ENCODE measurements around the gene UGT1A9.

The UGT1A9 gene

GRCh38 chr2:233801357-233802131 is 129.8 kb downstream of the UGT1A9 start:
- DNase-seq, result no peak

GRCh38 chr2:233802132-233802815 is 130.6 kb downstream of the UGT1A9 start:
- DNase-seq, result no peak

GRCh38 chr2:233803292-233803911 is 131.7 kb downstream of the UGT1A9 start:
- no peak for DNase-seq

GRCh38 chr2:233803994-233804393 is 132.3 kb downstream of the UGT1A9 start:
- DNase-seq, result no peak

- no peak for DNase-seq
These were observed 135.6 kb downstream of the UGT1A9 start for GRCh38 chr2:233807215-233807865.

- no peak for DNase-seq
These were observed 136.6 kb downstream of the UGT1A9 start for GRCh38 chr2:233807966-233808935.

- DNase-seq, result no peak
These were observed 138.7 kb downstream of the UGT1A9 start for GRCh38 chr2:233810385-233810784.

GRCh38 chr2:233811087-233811486 is 139.4 kb downstream of the UGT1A9 start:
- DNase-seq, result no peak

GRCh38 chr2:233811732-233812131 is 140.0 kb downstream of the UGT1A9 start:
- no peak for DNase-seq

GRCh38 chr2:233813236-233814055 is 141.7 kb downstream of the UGT1A9 start:
- DNase-seq, result no peak

- no peak for DNase-seq
These were observed 142.5 kb downstream of the UGT1A9 start for GRCh38 chr2:233814056-233814835.

- no peak for DNase-seq
These were observed 144.2 kb downstream of the UGT1A9 start for GRCh38 chr2:233815861-233816260.

GRCh38 chr2:233816334-233816733 is 144.6 kb downstream of the UGT1A9 start:
- DNase-seq, result peak; percentile 4

- DNase-seq, result no peak
These were observed 145.1 kb downstream of the UGT1A9 start for GRCh38 chr2:233816771-233817170.

GRCh38 chr2:233817361-233817911 is 145.7 kb downstream of the UGT1A9 start:
- no peak for DNase-seq

GRCh38 chr2:233817995-233818638 is 146.4 kb downstream of the UGT1A9 start:
- DNase-seq, result no peak

GRCh38 chr2:233818639-233819621 is 147.2 kb downstream of the UGT1A9 start:
- no peak for DNase-seq

Data from NCI-H1105 (cell line).